HG03354 (cell line): ENCODE measurements around the gene HNF1A.
A peak's percentile ranks its signal among the peaks of the same experiment; 100 is the strongest.

Experiments
- ATAC-seq: cut with Tn5 transposase; IDR thresholded peaks from one replicate; pipeline ENCODE4 v1.9.1; 2021; ENCODE audit warnings: mild to moderate bottlenecking; ENCODE audit not compliant: unreplicated experiment, poor library complexity, severe bottlenecking

The HNF1A gene

GRCh38 chr12:121004253-121004815 is 26.0 kb downstream of the HNF1A start:
- ATAC-seq, result no peak

- no peak for ATAC-seq
Measured at GRCh38 chr12:121005346-121005815, 27.0 kb downstream of the HNF1A start.

- ATAC-seq, result no peak
Measured at GRCh38 chr12:121008347-121009098, 30.2 kb downstream of the HNF1A start.

- no peak for ATAC-seq
Measured at GRCh38 chr12:121009741-121010140, 31.4 kb downstream of the HNF1A start.

GRCh38 chr12:121010860-121011259 is 32.5 kb downstream of the HNF1A start:
- no peak for ATAC-seq

- ATAC-seq, result no peak
Measured at GRCh38 chr12:121011820-121012219, 33.5 kb downstream of the HNF1A start.

- ATAC-seq, result no peak
Measured at GRCh38 chr12:121013715-121014114, 35.4 kb downstream of the HNF1A start.

- peak; percentile 99 for ATAC-seq
Measured at GRCh38 chr12:121015825-121016766, 37.8 kb downstream of the HNF1A start, which contains the start of gene C12orf43. TSS of gene C12orf43 (minus strand) at chr12:121016487. CDS start at chr12:121016474, 13 bp downstream.

- ATAC-seq, result no peak
Measured at GRCh38 chr12:121017966-121018491, 39.7 kb downstream of the HNF1A start.

GRCh38 chr12:121018860-121019617 is 40.7 kb downstream of the HNF1A start:
- no peak for ATAC-seq

GRCh38 chr12:121021754-121022153 is 43.4 kb downstream of the HNF1A start:
- no peak for ATAC-seq

- no peak for ATAC-seq
Measured at GRCh38 chr12:121022713-121023112, 44.4 kb downstream of the HNF1A start.

GRCh38 chr12:121023799-121024198 is 45.5 kb downstream of the HNF1A start:
- no peak for ATAC-seq

GRCh38 chr12:121025442-121026226 is 47.3 kb downstream of the HNF1A start:
- no peak for ATAC-seq

GRCh38 chr12:121026274-121027045 is 48.1 kb downstream of the HNF1A start:
- no peak for ATAC-seq

GRCh38 chr12:121030576-121031212 is 52.4 kb downstream of the HNF1A start:
- no peak for ATAC-seq

GRCh38 chr12:121033625-121034349 is 55.4 kb downstream of the HNF1A start:
- ATAC-seq, result no peak
